ENCODE data around the gene XDH.

Gene XDH

GRCh38 chr2:31365348-31365747 lies 49.2 kb downstream of the XDH start:
- DNase-seq (ENCODE audit: low read depth): no peak

- DNase-seq (ENCODE audit: low read depth): no peak
Measured at GRCh38 chr2:31363956-31364750, 50.4 kb downstream of the XDH start.

- DNase-seq (ENCODE audit: low read depth): no peak
Measured at GRCh38 chr2:31362581-31362980, 52.0 kb downstream of the XDH start.

GRCh38 chr2:31359229-31359628 lies 55.3 kb downstream of the XDH start:
- no peak for DNase-seq (ENCODE audit: low read depth)

GRCh38 chr2:31354837-31355236 lies 59.7 kb downstream of the XDH start:
- no peak for DNase-seq (ENCODE audit: low read depth)

- no peak for DNase-seq (ENCODE audit: low read depth)
Measured at GRCh38 chr2:31353179-31353578, 61.4 kb downstream of the XDH start.

GRCh38 chr2:31349684-31350083 lies 64.9 kb downstream of the XDH start:
- no peak for DNase-seq (ENCODE audit: low read depth)

GRCh38 chr2:31349160-31349559 lies 65.4 kb downstream of the XDH start:
- DNase-seq (ENCODE audit: low read depth): no peak

- DNase-seq (ENCODE audit: low read depth): no peak
Measured at GRCh38 chr2:31348618-31349017, 65.9 kb downstream of the XDH start.

- DNase-seq (ENCODE audit: low read depth): peak; percentile 63
Measured at GRCh38 chr2:31347750-31348149, 66.8 kb downstream of the XDH start.

- no peak for DNase-seq (ENCODE audit: low read depth)
Measured at GRCh38 chr2:31347319-31347718, 67.2 kb downstream of the XDH start.

GRCh38 chr2:31344447-31344846 lies 70.1 kb downstream of the XDH start:
- DNase-seq (ENCODE audit: low read depth): no peak

- no peak for DNase-seq (ENCODE audit: low read depth)
Measured at GRCh38 chr2:31341351-31341750, 73.2 kb downstream of the XDH start.

- DNase-seq (ENCODE audit: low read depth): no peak
Measured at GRCh38 chr2:31339696-31340095, 74.8 kb downstream of the XDH start.

GRCh38 chr2:31337860-31338259 lies 76.7 kb downstream of the XDH start:
- peak; percentile 51 for DNase-seq (ENCODE audit: low read depth)

GRCh38 chr2:31337197-31337596 lies 77.3 kb downstream of the XDH start:
- no peak for DNase-seq (ENCODE audit: low read depth)

GRCh38 chr2:31335921-31336585 lies 78.5 kb downstream of the XDH start:
- peak; percentile 57 for DNase-seq (ENCODE audit: low read depth)

GRCh38 chr2:31334311-31335026 lies 80.1 kb downstream of the XDH start:
- no peak for DNase-seq (ENCODE audit: low read depth)

- DNase-seq (ENCODE audit: low read depth): no peak
Measured at GRCh38 chr2:31333527-31334183, 80.9 kb downstream of the XDH start.

GRCh38 chr2:31333046-31333445 lies 81.5 kb downstream of the XDH start:
- no peak for DNase-seq (ENCODE audit: low read depth)

GRCh38 chr2:31332521-31332920 lies 82.0 kb downstream of the XDH start:
- DNase-seq (ENCODE audit: low read depth): no peak

- DNase-seq (ENCODE audit: low read depth): no peak
Measured at GRCh38 chr2:31331156-31331555, 83.4 kb downstream of the XDH start.

Measured in GM04503 (cell line).